C4-2B (cell line): ENCODE results near the gene PCSK5.
A peak's percentile ranks its signal among the peaks of the same experiment; 100 is the strongest.

Experiments
- H3K27ac ChIP-seq: fragments of 450-650 bp; 2 replicates; pipeline ENCODE4 v1.5.1; 2017
- ZFX ChIP-seq: fragments of 450-650 bp; IDR thresholded peaks from 2 replicates; pipeline ENCODE4 v1.6.1; 2017
- TF ChIP-seq, protein P1 (sequence below): fragments of 450-650 bp; conservative IDR thresholded peaks from 2 replicates; pipeline ENCODE4 v1.5.1; 2017; ENCODE audit warnings: mild to moderate bottlenecking

PCSK5 gene

DNA sequence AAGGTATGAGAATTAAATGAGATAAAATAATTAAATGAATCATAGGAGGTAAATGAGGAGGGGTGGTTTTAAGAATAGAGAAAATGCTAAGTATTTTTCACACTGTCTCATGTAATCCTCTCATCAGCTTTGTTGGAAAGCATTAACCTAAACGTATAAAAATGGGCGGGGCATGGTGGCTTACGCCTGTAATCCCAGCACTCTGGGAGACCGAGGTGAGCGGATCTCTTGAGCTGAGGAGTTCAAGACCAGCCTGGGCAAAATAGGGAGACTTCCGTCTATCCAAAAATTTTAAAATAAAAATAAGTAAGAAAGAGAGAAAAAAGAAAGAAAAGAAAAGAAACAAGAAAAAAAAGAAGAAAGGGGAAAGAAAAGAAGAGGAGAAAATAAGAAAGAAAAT, 505.7 kb downstream of the PCSK5 start:
- no peak for TF ChIP-seq ZFX
- TF ChIP-seq, protein P1, sequence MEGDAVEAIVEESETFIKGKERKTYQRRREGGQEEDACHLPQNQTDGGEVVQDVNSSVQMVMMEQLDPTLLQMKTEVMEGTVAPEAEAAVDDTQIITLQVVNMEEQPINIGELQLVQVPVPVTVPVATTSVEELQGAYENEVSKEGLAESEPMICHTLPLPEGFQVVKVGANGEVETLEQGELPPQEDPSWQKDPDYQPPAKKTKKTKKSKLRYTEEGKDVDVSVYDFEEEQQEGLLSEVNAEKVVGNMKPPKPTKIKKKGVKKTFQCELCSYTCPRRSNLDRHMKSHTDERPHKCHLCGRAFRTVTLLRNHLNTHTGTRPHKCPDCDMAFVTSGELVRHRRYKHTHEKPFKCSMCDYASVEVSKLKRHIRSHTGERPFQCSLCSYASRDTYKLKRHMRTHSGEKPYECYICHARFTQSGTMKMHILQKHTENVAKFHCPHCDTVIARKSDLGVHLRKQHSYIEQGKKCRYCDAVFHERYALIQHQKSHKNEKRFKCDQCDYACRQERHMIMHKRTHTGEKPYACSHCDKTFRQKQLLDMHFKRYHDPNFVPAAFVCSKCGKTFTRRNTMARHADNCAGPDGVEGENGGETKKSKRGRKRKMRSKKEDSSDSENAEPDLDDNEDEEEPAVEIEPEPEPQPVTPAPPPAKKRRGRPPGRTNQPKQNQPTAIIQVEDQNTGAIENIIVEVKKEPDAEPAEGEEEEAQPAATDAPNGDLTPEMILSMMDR: no peak
- H3K27ac ChIP-seq: no peak overlapping the region

DNA sequence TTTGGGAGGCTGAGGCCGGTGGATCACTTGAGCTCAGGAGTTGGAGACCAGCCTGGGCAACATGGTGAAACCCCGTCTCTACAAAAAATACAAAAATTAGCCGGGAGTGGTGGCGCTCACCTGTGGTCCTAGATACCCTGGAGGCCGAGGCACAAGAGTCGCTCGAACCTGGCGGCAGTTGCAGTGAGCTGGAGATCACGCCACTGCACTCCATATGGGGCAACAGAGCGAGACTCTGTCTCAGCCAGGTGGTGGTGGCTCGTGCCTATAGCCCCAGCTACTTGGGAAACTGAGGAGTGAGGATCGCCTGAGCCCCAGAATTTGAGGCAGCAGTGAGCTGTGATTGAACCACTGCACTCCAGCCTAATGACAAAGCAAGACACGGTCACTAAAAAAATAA, 506.1 kb downstream of the PCSK5 start:
- no peak overlapping the region for H3K27ac ChIP-seq
- no peak for TF ChIP-seq ZFX
- TF ChIP-seq, protein P1: no peak

DNA sequence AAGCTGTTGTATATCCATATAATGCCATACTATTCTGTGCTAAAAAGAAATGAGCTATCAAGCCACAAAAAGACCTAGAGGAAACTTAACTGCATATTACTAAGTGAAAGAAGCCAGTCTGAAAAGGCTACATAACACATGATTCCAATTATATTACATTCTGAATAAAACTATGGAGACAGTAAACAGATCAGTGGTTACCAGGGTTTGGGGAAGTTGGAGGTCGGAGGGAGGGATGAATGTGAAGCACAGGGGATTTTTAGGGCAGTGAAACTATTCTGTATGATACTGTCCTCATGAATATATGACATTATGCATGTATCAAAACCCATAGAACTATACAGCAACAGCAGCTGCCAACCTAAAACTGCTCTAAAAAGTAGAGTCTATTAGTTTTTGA, 509.4 kb downstream of the PCSK5 start:
- TF ChIP-seq ZFX: no peak
- TF ChIP-seq, protein P1: no peak
- no peak overlapping the region for H3K27ac ChIP-seq

DNA sequence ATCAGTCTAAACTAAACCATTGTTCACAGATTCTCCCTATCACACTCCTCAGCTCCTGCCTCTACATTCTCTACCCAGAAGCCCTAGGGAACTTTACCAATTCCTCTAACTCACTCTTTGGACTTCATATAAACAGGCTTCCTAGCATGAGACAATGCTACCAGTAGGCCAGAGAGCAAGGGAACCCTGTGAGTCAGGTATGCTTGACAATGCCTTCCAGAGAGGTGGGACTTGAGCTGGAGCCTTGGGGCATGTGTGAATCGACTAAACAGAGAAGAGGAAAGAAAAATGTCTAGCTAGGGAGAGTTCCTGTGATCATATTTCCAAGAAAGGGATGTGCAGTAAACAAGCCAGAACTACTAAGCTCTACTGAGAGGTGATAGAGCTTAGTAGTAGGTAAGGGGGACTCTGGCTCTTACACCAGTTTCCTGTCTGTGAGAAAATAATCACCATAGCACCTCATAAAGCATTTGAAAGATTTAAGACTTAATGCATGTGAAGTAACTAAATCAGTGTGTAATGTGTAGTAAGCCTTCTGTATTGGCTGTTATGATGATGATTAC, 510.1 kb downstream of the PCSK5 start:
- no peak for TF ChIP-seq ZFX
- TF ChIP-seq, protein P1: no peak
- H3K27ac ChIP-seq: no peak overlapping the region

DNA sequence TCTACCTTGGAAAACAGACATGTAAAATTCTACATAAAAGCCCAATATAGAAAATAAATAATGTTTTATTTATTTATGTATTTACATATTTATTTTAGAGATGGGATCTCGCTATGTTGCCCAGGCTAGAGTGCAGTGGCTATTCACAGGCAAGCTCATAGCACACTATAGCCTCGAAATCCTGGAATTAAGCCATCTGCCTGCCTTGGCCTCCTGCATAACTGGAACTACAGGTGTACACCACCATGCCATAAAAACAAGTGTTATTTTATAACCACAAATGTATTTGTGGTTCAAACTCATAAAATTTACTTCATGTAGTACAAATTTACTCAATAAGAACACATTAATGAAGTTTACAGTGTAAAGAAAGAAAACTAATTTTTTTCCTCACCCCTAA, 510.7 kb downstream of the PCSK5 start:
- TF ChIP-seq ZFX: no peak
- TF ChIP-seq, protein P1: no peak
- no peak overlapping the region for H3K27ac ChIP-seq

DNA sequence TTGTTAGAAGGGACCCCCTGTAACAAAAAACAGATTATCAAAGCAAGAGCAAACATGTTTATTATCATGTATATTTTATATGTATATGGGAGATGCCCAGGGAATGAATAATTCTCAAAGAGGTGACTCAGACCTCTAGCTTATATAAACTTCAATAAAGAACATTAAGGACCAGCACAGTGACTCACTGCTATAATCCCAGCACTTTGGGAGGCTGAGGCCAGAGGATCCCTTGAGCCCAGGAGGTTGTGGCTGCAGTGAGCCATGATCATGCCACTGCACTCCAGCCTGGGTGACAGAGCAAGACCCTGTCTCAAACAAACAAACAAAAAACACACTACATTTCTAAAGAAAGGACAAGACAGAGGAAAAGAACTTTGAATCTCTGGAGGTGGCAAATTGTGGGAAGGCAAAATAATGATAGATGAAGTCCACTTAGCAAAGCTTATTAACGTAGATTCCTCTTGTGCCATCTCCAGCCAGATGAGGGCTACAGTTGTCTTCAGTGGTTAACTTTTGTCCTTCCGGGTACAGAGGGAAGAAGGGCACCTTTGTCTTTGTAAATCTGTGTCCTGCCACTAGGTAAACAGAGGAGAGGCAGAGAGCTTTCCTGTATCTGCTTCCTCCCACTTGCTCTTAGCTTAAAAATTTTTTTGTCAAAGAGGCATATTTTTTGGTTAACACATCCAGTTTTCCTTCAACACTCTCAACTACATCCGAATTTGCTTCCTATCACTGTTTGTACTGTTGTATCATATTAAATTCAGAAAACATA, 511.3 kb downstream of the PCSK5 start:
- peak overlapping the region; percentile 28; the same call in 1 of the 2 replicates for H3K27ac ChIP-seq

DNA sequence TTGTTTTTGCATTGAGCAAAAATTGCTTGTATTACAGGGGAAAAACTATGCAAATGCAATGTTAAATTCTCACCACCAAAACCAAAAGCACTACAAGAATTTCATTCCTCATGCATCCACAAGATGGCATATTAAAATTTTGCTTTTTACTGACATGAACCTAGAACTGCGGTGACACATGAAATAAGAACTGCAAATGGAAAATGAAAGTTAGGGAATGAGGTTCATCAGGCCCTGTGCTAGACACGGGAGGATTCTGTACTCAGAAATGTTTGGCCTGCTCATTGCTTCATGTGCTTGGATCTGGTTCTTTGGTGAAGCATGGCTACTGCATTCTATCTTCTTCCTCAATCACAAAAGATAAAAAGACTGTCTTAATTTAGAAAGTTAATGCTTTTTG, 512.9 kb downstream of the PCSK5 start:
- H3K27ac ChIP-seq: no peak overlapping the region
- TF ChIP-seq ZFX: no peak
- TF ChIP-seq, protein P1: peak; percentile 82

More for the DNA sequence above, 511.3 kb downstream of the PCSK5 start:
- TF ChIP-seq, protein P1: no peak; the same call in 1 of the 2 replicates
- TF ChIP-seq ZFX: no peak
